ENCODE measurements around the gene FAM118A.

GRCh38 chr22:45271667-45272201 lies 38.0 kb upstream of the FAM118A start:
- TF ChIP-seq POLR2AphosphoS5 (IDR thresholded peaks at IDR 0.05) (peak in 1 of 3 donors; percentile 49), CTCF (IDR thresholded peaks at IDR 0.05) (no peak)

Data from breast epithelium (tissue), 3 donors.